GM19023 (cell line): ENCODE measurements around the gene BBS7.
A peak's percentile ranks its signal among the peaks of the same experiment; 100 is the strongest.

ENCODE experiments used
- ATAC-seq: cut with Tn5 transposase; IDR thresholded peaks from one replicate; pipeline ENCODE4 v1.9.1; 2021; ENCODE audit warnings: mild to moderate bottlenecking, moderate library complexity; ENCODE audit not compliant: unreplicated experiment

The BBS7 gene

DNA sequence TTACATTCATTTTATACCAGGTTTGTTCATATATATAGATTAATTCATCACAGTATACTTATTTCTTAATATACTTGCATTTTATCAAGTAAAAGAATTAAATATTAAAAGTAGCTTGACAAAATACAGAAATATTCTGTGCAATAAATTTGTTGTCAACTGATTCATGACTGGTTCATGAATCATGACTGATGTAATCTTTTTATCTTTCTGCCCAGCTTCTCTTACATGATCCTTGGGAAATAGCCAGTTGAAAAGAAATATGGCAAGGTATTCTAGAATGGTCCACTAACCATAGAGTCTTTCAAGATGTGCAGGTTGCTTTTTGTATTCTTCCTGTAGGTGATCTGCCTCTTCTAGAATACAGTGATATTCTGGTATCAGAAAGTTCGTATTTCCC is 42.4 kb downstream of the BBS7 start:
- ATAC-seq = no peak

DNA sequence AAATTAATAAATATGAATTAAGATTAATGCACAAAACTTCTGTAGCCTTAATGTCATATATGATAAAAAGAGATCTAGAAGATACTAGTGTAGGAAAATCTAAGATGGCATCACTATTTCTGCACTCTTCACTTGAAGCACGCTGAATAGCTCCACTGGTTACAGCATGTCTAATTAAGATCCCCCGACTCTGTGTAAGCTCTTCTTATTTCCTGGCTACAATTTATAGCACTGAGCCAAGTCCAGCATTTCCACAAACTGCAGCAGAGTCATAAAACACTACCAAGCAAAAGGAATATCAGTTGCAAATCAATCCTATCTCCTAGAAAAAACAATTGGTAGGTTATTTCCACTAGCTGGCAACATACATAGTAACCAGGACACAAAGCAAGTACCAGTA is 45.3 kb downstream of the BBS7 start:
- ATAC-seq = no peak

DNA sequence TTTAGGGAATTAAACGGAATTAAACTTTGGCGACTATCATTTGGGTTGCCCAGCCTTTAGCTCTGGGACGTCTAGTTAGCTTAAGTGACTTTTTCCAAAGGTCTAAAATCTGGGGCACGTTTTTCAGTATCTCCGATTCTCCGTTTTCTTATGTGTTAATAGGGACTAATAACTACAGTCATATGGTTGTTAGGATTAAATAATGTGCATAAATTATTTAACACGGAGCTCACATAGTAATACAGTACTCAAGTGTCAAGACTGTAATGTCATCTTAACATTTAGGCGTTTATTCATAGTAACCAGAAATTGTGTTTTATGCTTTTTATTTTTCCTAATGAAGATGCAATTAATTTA is 46.1 kb downstream of the BBS7 start:
- ATAC-seq = no peak

DNA sequence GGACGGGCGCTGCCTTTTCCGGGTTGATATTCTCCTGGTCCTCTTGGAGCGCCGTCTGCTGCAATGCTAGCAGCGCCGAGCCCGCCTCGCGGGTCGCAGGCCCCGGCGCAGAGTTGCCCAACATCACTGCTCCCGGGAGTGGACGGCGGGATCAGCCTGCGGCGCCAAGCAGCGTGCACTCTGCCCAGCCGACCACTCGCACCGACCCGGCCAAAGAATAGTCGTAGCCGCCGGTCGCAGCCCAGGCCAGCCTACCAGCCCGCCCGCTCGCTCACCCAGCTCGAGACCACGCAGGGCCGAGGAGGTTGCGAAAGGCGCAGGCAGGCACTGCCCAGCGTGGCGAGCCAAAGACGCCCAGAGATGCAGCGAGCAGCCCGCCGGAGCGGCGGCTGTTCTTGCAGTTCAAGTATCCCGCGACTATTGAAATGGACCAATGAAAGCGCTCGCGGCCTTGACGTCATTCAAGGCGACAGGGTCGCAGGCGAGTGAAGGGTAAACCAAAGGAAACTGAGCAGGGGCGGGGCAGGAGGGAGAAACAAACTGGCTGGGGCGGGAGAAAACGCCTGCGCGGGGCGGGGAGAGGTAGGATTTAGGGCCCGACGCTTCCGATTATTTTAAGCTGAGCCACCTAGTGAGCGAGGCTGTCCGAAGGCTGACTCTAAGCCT is 46.6 kb downstream of the BBS7 start, which contains the start of gene CCNA2:
Gene CCNA2, minus strand, starts transcription at position 379 of the 666 bp plus-strand sequence. Its CDS starts 255 bp downstream, at position 124.
- ATAC-seq = peak; percentile 93

DNA sequence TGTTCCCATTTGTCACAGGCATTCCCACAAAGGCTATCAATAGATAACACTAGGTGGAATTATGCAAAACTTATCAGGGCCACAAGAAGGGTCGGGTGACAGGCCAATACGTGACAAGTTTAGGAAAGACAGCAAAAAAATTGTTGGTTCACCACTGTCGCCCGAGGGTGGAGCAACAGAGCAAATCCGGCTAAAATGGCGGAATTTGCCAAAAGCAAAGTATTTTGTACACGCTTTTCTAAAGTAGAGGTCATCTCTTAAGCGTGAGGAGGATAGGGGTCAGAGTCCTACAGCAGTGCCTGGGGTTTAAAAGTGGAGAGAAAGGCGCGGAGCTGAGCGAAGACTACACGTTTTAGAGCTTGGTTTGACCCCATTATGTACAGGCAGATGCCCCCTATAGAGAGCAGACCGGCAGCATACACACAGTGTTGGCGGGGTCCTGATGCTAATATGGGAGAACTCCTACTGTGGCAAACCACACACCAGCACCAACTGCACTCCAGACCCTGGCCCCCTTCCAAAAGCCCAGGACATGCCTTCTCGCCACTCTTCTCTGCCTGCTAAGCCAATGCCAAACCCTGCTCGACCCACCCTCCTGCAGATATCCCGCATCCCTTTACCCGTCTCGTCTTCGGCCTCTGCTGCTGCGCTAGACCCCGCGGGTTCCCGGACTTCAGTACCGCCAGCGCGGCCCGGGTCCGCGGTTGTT is 47.3 kb downstream of the BBS7 start:
- ATAC-seq = peak; percentile 36

DNA sequence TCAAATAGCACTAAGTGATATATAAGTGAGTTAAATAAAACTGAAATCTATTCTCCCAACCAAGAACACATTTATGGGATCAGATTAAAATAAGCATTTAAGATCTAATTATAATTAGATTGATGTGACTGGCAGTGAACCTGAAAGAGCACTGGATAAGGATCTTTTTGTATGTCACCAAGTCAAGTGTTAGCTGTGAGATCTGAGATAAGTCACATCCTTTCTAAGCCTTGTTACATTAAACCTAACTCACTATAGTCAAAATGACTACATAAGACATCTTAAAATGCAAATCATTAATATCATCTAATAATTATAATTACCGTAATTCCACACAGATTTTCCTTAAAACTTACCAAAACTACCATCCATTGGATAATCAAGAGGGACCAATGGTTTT is 48.2 kb downstream of the BBS7 start:
- ATAC-seq = no peak

DNA sequence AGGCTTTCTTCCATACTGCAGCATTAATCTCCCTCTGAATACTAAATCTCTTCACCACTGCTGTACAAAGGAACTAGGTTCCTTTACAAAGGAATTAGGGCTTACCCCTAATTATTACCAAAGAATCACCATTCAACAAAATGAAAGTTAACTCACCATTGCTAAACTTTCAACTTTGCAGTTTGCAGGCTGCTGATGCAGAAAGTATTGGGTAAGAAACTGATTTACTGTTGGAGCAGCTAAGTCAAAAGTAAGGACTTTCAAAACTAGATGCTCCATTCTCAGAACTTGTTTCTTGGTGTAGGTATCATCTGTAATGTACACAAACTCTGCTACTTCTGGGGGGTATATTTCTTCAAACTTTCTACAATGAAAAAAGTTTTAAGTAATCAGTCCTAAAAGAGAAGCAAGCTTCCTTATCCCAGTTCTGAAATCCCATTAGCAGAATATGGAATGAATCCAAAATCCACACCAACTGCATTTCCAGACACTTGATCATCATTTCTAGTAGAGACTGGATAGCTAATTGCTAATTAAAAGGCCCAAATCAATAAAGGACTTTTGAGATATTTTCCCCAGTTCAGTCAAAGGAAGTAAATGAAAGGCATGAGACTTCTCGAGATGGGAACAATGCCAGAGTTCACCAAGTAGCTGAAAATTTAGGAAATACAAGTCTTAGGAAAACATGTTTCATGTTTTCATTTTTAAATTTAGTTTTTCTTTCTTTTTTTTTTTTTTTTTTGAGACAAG is 50.9 kb downstream of the BBS7 start:
- ATAC-seq = no peak

DNA sequence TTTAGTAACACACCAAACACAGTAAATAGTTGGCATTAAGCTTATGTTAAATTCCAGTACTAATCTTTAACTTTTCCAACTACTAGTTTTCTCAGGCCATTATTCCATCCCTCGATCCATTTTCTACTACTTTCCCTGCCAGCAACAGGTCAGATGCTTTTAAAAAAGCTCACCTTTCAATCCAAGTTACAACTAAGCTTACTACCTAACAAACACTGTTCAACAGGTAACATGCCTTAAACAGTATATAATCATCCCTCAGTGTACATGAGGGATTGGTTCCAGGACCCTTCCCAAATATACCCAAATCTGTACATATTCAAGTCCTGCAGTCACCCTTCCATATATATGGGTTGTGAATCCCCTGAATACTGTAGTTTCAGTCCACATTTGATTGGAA is 52.1 kb downstream of the BBS7 start:
- ATAC-seq = no peak

DNA sequence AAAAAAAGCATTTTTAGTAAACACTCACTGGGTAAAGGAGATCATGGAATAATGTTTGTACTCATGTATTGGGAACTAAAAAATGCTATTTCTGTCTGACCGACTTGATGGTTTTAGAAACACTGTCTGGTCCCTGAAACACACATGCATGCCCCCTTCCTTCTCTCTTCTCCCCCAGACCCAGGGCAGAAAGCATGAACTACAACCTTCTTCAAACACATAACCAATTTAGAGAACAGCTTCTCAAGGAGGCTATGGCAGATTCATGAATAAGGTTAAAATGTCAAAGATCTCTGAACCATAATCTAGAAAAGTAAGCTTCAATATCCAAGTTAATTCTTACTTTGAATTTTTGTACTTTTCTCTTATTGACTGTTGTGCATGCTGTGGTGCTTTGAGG is 52.6 kb downstream of the BBS7 start:
- no peak for ATAC-seq

DNA sequence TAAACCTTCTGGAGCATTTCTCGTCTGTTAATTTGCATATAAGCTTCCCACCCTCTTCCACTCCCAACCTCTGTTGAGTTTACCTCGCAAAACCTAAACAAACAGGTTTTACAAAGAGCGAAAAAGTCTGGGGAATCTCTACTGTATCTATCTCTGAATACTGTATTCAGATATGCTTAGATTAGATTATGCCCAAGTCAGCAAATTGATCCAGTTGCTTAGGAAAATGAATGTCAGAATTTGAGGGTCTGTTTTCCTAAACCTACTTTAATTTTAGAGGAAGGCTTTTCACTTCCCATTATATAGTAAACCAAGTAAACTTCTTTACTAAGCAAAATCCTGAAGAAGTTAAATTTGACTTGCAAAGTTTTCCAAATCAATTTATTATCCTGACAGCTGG is 53.3 kb downstream of the BBS7 start:
- no peak for ATAC-seq

DNA sequence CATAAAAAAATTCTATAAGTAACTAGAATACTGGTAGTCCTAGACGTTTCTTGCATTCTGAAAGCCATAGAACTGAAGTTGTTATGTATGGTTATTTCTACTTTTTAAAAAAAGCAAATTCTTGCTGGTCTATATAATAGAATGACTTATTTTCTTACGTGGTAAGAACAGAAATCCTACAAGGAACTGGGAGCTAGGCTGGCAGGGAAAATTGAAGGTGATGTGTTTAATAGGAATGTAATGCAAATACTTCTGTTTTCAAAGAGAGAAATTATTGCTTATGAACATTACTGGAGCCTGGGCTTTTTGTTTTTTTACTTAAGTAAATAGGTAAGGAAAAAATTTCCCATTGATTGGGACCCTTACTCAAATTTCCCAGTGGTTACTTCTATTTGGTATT is 55.5 kb downstream of the BBS7 start:
- no peak for ATAC-seq

DNA sequence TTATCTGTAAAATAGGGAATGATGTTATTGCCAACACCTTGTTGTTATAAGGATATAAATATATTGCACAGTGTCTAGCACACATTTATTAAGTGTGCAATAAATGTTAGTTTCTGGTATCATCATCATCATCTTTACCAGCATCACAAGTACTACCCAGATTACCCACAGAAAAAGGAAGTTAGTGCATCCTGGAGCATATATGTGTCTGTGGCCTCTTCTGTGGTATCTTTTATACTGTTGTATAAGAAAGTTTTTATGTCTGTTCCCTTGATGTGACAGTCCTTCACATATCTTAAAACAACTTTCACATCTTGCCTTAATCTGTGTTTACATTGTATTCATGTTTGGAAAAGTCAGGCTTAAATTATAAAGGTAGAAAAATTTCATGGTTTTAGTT is 59.2 kb downstream of the BBS7 start:
- no peak for ATAC-seq

DNA sequence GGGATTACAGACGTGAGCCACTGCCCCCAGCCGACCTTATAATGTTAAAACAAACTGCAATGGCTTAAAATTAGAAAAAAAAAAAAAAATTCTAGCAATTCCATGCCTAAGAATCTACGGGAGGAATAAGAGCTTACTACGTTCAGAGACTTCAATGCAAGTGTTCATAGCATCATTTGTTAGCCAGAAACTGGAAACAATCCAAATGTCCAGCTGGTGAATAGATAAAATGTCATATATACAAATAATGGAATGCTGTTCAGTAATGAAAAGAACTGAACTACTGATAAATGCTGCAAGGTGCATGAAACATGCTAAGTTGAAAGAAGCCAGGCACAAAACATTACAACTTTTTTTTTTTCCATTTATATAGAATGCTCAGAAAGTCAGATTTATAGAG is 63.9 kb downstream of the BBS7 start:
- ATAC-seq = no peak

DNA sequence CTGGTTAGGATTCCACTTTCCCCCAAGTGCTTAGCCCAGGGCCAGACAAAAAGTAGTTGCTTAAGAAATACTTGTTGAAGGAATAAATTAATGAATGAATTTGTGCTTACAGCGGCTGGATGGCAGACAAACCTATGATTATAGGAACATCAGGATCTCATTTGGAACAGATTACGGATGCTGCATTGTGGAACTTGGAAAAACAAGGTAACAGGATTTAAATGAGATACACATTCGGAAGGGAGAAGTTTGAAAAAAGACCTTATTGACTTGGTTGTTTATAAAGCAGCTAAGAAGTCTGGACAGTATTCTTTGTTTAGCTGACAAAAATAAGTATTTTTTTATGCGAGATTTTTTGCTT is 68.6 kb downstream of the BBS7 start:
- ATAC-seq = no peak

DNA sequence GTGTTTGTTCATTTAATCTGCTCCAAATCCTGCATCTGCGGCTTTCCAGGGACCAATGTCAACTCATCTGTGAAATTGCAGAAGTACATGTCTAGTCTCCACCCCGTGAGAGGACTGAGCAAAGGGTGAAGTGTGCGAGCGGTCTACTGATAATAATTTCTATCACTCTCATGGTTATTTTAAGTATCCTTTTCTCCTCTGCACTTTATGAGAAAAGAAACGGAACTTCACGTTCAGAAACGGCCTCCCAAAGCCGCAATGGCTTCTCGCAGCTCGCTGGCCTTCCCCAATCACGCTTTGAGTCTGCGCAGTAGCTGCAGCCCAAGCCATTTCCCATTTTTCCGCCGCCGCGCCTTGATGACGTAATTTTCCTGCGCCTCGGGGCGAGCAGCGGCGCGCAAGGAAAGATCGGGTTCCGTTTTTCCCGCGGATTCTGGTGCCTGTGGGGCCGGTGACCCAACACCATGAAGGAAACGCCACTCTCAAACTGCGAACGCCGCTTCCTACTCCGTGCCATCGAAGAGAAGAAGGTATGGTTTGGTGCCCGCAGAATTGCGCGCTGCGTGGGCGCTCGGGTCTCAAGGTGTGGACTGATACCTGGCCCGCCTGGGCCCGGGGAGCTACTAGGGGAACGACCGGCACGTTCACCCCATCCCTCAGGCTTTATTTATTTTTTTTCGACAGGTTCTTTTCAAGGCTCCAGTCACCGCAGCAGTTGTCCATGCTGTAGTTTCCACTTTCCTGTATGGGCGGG is 69.1 kb downstream of the BBS7 start, which contains the start of gene EXOSC9:
Gene EXOSC9, plus strand, starts transcription at position 363 of the 754 bp plus-strand sequence. Its CDS starts 102 bp downstream, at position 465.
- peak; percentile 84 for ATAC-seq

DNA sequence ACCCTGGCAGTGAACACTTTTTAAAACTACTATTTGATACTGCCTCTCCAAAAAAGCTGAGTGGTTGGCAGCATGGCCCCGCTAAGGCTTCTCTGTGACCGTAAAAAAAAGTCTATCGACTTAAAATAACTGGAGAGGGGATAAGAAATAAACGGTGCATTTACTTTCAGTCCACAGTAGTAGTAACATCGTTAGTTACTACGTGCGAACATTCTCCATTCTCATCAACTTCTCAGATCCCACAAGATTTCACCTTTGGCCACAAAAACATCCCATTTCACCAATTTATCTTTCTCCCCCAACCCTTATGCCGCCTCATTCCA is 69.7 kb downstream of the BBS7 start:
- peak; percentile 12 for ATAC-seq

DNA sequence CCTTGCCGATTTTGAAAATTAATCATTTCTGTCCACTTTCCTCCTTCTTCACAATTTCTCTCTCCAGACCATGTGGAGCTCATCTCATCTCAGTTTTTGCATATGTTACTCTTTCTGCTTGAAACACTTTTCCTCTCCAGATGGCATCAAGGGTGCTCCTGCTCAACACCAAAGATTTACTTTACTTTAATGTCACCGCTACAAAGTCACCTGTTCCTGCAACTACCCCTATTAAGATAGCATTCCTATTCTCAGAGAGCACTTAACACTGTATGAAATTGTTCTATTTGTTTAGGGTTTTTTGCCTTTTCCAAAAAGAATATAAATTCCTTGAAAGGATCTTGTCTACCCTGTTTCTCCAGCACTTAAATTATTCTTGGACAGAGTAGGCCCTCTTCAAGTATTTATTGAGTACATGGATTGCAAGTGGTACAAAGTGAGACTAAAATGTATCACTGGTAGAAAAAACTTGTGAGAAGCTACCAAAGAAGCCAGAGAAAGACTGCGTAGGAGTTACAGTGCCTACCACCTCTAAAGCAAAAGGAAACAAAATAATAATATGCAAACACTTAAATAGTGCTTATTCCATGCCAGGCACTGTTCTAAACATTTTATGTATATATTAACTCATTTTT is 70.3 kb downstream of the BBS7 start:
- ATAC-seq = no peak

DNA sequence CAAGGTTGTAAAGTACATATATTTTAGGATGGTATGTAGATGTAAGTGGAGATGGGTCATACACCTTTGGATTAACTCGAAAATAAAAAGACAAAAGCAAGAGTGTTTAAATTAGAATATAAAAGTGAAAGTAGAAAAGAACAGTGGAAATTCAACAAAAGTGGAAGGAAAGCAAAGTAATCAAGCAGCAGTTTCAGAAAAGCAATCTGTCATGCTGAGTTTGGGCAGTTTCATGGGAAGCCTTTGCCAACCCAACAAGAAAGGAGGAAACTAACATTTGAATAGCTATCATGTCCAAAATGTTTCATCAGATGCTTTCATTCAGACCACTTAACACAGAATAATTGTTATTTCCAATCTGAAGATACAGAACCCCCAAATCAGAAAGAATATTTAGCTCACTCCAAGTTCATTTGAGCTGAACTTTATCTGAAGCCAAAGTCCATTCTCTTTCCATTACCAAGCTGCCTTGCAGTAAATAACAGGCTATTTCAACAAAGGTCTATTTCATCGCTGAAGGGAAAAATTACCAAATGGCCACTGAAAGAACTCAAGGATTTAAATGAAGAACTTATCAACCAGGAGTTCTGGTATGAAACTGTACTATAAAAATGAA is 71.0 kb downstream of the BBS7 start:
- no peak for ATAC-seq

DNA sequence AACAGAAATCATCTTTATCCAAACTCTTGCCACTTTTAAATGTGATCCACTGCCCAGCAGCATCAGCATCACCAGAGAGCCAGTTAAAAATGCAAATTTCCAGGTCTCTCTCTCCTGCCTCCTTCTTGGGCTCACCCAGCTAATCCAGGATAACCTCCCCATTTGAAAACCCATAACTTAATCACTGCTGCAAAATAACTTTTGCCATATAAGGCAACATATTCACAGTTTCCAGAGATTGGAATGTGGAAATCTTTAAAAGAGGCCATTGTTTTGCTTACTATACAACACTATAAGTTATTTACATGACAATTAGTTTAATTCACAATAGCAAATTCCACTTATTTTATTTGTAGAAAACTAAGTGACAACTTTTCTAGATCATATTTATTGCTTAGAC is 74.0 kb downstream of the BBS7 start:
- no peak for ATAC-seq

DNA sequence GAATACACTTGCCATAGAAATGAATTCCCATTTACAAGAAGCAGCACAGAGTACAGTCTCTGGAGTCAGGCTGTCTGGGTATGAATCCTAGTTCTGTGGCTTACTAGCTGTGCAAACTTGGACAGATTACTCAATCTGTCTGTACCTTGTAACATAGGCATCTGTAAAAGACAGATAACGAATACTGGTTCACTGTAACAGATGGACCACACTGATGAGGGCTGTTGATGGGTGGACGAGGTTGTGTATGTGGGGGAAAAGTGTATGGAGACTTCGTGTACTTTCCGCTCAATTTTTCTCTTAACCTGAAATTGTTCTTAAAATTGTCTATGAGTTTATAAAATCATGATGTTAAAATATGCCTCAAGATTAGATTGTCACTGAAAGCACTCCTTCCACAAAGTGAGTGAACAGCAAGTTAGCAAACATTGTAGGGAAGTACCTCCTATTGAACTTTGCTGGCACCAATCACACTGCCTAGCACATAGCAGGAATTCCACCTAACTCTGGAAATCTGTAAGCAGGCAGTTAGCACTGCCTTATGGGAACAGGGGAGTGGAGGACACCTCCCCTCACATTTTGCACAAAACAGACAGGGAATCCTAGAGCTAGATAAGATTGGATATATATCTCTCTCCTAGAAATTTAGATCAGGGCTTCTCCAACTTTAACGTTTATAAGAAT is 75.6 kb downstream of the BBS7 start:
- ATAC-seq = no peak
